HG03571 (cell line): ENCODE data around the gene VNN1.

Experiments used
- ATAC-seq: cut with Tn5 transposase; IDR thresholded peaks from one replicate; pipeline ENCODE4 v1.9.1; 2021; ENCODE audit not compliant: unreplicated experiment

VNN1 gene

GRCh38 chr6:132713352-132714134, at the start of gene VNN1:
Gene VNN1 (minus strand): TSS chr6:132714055. CDS start chr6:132714035, 20 bp downstream.
- no peak for ATAC-seq

- peak; percentile 94 for ATAC-seq
Observed at GRCh38 chr6:132763269-132763668, 49.4 kb upstream of the VNN1 start.

- no peak for ATAC-seq
Observed at GRCh38 chr6:132760256-132760655, 46.4 kb upstream of the VNN1 start.

GRCh38 chr6:132758689-132759088, 44.8 kb upstream of the VNN1 start:
- ATAC-seq = no peak

- ATAC-seq = no peak
Observed at GRCh38 chr6:132752255-132752654, 38.4 kb upstream of the VNN1 start.

GRCh38 chr6:132751828-132752227, 38.0 kb upstream of the VNN1 start:
- ATAC-seq = no peak

- ATAC-seq = peak; percentile 26
Observed at GRCh38 chr6:132751306-132751705, 37.5 kb upstream of the VNN1 start.

GRCh38 chr6:132750455-132751248, 36.8 kb upstream of the VNN1 start:
- peak; percentile 87 for ATAC-seq

GRCh38 chr6:132749111-132749510, 35.3 kb upstream of the VNN1 start:
- no peak for ATAC-seq

GRCh38 chr6:132748446-132748845, 34.6 kb upstream of the VNN1 start:
- no peak for ATAC-seq

GRCh38 chr6:132746048-132746447, 32.2 kb upstream of the VNN1 start:
- ATAC-seq = no peak

GRCh38 chr6:132742495-132742894, 28.6 kb upstream of the VNN1 start:
- ATAC-seq = no peak

- no peak for ATAC-seq
Observed at GRCh38 chr6:132741281-132741680, 27.4 kb upstream of the VNN1 start.

- ATAC-seq = no peak
Observed at GRCh38 chr6:132736239-132736638, 22.4 kb upstream of the VNN1 start.

GRCh38 chr6:132734694-132735236, 20.9 kb upstream of the VNN1 start:
- ATAC-seq = no peak

- ATAC-seq = no peak
Observed at GRCh38 chr6:132733814-132734213, 20.0 kb upstream of the VNN1 start.

- ATAC-seq = no peak
Observed at GRCh38 chr6:132733283-132733682, 19.4 kb upstream of the VNN1 start.

- ATAC-seq = no peak
Observed at GRCh38 chr6:132731086-132731485, 17.2 kb upstream of the VNN1 start.

GRCh38 chr6:132730560-132730959, 16.7 kb upstream of the VNN1 start:
- ATAC-seq = no peak

GRCh38 chr6:132728616-132729015, 14.8 kb upstream of the VNN1 start:
- no peak for ATAC-seq

- ATAC-seq = no peak
Observed at GRCh38 chr6:132726608-132726975, 12.7 kb upstream of the VNN1 start.
